HG03460 (cell line): ENCODE data around the gene SPPL2C.

Source experiments
- ATAC-seq: cut with Tn5 transposase; IDR thresholded peaks from one replicate; pipeline ENCODE4 v1.9.1; 2021; ENCODE audit not compliant: unreplicated experiment

SPPL2C gene, protein sequence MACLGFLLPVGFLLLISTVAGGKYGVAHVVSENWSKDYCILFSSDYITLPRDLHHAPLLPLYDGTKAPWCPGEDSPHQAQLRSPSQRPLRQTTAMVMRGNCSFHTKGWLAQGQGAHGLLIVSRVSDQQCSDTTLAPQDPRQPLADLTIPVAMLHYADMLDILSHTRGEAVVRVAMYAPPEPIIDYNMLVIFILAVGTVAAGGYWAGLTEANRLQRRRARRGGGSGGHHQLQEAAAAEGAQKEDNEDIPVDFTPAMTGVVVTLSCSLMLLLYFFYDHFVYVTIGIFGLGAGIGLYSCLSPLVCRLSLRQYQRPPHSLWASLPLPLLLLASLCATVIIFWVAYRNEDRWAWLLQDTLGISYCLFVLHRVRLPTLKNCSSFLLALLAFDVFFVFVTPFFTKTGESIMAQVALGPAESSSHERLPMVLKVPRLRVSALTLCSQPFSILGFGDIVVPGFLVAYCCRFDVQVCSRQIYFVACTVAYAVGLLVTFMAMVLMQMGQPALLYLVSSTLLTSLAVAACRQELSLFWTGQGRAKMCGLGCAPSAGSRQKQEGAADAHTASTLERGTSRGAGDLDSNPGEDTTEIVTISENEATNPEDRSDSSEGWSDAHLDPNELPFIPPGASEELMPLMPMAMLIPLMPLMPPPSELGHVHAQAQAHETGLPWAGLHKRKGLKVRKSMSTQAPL

DNA sequence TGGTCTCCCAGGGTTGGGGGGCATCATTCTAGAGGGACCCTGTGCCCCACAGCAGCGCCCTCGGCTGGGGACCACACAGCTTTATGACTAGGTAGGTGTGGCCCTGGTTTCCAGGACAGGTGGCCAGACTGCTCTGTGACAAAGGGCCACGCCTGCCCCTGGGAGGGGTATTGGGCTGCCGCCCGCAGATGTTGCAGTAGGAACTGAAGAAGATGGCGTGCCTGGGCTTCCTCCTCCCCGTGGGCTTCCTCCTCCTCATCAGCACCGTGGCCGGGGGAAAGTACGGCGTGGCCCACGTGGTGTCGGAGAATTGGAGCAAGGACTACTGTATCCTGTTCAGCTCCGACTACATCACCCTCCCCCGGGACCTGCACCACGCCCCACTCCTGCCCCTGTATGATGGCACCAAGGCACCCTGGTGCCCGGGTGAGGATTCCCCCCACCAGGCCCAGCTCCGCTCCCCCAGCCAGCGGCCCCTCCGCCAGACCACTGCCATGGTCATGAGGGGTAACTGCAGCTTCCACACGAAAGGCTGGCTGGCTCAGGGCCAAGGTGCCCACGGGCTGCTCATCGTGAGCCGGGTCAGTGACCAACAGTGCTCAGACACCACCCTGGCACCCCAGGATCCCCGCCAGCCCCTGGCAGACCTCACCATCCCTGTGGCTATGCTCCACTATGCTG lies at the start of gene SPPL2C:
Gene SPPL2C, plus strand, starts transcription at position 187 of the 681 bp plus-strand sequence. Its CDS starts 26 bp downstream, at position 213.
- no peak for ATAC-seq

DNA sequence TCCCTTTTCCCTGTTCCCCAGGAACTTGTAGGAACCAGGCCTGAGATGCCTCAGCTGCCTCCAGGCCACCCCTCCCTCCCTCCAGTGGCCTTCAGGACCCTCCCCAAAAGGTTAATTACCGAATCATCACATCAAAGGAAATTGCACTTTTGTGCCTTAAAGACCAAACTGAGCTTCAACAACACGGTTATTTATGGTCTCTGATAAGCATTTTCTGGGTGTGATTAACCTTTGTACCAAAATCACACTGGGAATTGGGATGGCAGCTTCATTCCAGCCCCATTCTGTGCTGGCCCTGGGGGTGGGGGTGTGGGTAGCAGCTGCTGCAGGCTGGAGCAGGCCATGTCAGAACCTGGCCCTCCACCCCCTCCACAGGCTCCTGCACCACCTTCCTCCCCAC lies 43.9 kb upstream of the SPPL2C start:
- ATAC-seq: no peak

DNA sequence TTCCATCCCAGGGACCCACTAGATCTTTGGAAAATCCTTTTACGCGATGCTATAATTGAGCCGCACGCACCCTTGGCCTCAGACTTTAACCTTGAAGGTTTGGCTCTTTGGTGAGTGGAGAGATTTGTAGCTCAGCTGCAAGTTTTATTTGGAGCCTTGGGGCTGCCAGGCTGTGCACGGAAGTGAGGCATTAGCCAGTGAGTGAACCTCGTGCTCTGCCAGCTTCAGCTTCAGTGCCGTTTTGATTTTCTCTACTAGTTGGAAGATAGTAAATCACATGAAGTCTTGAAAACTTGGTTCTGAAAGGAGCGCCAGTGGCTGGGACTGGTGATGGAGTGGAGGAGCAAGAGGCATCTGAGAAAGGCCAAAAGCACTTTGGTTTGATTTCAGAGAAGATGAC lies 43.3 kb upstream of the SPPL2C start:
- no peak for ATAC-seq

DNA sequence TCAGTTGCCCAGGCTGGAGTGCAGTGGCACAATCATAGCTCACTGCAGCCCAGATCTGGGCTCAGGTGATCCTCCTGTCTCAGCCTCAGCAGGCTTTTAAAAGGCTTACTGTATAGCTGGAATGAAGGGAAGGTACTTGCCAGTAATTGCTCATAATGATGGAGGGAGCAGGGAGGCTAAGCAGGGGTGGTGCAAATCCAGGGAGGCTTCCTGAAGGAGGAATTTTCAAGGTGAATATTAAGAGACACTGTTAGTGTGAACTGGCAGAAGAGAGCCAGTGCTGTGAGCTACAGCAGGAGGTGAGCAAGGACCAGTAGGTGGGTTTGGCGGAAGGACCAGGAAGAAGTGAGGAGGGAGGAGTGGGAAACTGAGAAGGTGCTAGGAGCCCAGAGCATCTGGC lies 35.8 kb upstream of the SPPL2C start:
- no peak for ATAC-seq

DNA sequence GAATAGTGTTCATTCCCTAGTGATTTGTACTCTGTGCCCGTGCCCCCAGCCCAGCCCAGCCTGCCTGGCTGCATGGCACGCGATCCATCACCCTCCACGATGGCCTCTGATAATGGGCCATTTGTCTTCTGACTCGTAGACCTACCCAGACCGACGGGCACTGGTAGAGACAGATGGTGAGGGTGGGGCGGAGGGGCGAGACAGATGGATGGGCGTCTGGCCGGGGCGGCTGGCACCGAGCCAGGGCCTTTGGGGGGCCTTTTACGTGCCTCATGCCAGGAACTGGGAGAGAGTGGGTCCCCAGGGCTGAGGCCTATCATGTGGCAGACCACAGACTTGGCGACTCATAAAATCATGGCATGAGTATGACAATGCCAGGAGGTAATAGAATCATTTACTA lies 35.2 kb upstream of the SPPL2C start:
- no peak for ATAC-seq

DNA sequence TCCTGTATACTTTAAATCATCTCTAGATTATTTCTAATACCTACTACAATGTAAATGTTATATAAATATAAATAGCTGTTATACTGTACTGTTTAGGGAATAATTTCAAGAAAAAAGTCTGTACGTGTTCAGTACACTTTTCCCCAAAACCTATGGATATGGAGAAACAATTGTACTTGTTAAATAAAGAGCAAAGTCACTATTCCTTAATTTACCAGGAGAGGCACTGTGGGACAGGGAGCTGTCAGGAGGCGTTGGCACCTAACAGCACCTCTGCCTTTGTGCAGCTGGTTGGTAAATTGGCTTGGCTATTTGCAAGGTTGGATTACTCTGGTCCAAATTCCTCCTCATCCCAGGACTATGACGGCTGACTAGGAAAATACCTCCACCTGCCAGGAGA lies 32.6 kb upstream of the SPPL2C start:
- no peak for ATAC-seq

DNA sequence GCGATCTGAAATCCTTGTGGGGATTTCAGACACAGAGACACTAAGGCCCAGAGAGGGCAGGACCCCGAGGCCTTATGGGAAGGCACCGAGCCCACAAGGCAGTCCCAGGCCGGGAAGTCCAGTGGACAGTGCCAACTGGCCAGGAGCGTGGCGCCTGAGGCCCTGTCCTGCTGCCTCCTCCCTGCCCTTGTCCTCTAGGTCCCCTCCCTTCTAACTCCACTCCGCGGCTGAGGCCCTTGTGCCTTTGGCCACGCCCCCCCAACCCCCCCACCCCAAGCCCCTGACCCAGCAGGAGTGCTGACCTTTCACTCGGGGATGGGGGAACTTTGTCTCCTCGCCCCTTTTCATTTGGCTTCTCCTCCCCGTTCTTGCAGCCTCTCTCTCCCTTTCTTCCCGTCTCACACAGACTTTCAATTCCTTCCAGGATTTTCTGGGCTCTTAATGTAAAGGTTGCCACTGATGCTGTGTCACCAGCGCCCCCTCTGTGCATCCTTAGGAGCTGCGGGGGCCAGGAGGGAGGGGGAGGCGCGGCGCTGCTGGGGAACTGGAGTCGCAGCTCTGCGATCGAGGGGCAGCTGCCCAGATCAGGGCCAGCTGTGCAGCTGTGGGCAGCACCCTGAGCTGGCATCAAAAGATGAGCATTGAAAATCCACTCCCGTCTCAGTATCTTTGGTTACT lies 31.5 kb upstream of the SPPL2C start:
- ATAC-seq: no peak

DNA sequence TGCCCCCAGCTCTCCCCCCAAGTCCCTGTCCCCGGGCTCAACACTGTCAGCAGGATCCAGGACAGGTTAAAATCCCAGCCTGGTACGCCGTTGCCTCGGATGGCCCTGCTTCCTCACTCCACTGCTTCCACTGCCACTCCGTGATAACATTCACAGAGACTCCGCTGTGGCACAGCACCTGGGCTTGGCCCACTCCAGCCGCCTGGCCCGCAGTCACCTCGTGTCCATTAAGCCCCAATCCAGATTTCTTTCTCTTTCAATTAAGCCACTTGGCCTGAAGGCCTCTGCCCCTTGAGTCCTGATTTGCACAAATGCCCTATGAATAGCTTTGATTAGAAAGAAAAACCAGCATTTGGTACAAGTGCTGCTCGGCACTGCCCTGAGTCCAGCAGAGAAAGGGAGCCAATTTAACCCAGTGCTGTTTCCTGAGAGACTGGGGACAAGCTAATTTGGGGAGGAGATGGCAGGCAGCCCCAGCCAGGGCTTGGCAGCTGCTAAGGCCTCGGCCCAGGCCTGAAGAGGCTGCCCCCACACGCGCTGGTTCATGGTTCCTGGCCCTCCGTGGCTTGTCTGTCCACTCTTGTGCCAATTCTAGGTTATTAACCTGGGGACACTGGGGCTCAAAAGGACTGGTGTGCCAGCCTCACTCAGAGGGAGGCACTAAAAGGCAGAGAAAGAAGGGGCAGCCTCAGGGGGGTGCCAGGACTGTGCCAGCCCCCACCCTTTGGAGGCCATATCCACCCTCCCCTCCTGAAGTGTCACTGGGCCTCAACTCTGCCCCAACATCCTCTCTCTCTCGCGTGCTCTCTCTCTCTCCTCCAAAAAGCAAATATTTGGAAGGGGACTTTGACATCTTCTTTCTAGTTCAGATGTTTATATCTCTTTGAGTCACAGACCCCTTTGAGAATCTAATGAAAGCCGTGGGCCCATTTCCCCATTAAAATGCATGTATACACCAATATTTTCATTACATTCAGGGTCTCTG lies 29.8 kb upstream of the SPPL2C start:
- ATAC-seq: no peak

DNA sequence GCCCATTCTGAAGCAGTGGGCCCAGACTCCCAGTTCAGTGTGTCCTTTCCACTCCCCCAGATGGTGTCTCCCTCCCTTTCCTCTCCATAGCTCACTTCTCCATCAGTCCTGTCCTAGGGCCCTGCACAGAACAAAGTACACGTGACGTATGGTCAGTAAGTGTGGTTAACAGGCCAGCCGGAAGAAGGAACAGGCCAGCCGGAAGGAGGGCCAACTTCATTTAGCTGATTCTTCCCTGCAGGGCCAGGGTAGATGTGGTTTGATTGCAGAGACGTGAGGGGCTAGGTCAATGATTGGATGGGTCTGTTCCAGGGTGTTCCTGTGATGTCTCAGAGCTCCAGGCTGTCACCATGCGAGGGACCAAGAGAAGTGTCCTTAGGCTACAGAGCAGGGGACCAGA lies 28.9 kb upstream of the SPPL2C start:
- ATAC-seq: no peak

DNA sequence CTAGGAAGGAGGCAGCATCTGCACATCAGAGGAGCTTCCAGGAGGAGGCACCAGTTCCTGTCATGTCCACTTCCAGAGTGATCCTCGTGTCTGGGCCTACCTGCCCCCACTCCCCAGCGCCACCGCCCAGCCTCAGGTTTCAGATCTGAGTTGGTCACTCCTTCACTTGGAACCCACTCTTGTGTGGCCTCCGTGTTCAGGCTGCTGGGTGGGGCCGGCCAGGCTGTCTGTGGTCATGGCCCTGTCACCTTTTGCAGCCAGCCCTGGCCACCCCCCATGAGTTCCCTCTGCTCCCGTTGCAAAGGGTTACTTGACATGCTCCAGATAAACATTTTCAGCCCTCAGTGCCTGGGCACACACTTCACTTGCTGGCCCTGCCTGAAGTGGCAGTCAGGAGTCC lies 26.6 kb upstream of the SPPL2C start:
- ATAC-seq: no peak

DNA sequence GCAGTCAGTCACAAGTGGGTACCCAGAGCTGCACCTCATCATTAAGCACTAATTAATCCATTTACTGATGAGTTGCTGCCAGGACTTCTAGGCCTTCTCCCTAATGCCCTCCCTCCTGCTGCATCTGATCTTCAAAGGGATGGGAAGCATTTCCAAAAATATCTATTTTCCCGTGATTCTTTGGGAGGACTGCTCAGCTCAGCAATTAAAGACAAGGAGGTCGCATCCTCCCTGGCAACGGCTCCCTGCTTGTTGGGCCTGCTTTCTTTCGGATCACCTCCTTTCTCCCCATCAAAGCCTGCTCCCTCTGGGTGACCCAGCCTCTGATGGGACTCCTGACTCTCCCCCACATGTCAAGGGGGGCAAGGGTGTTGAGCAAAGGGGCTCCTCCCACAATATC lies 26.0 kb upstream of the SPPL2C start:
- no peak for ATAC-seq

DNA sequence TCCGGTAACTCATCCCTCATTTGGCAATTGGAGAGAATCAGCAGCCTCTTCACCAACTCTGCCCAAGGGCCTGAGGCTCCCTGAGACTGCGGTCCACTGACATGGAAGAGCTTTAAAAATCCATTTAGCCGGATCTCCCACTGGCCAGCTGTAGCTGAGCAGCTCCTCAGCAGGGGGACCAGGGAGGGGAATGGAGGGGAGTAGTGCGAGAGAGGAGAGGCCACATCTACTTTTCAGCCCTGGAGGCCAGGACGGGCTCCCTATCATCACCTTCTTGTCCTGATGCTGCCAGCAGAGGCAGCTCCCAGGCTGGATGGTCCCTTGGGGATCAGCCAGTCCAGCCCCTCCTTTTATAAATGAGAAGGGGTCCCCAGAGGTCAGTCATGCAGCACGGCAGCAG lies 25.0 kb upstream of the SPPL2C start:
- no peak for ATAC-seq

DNA sequence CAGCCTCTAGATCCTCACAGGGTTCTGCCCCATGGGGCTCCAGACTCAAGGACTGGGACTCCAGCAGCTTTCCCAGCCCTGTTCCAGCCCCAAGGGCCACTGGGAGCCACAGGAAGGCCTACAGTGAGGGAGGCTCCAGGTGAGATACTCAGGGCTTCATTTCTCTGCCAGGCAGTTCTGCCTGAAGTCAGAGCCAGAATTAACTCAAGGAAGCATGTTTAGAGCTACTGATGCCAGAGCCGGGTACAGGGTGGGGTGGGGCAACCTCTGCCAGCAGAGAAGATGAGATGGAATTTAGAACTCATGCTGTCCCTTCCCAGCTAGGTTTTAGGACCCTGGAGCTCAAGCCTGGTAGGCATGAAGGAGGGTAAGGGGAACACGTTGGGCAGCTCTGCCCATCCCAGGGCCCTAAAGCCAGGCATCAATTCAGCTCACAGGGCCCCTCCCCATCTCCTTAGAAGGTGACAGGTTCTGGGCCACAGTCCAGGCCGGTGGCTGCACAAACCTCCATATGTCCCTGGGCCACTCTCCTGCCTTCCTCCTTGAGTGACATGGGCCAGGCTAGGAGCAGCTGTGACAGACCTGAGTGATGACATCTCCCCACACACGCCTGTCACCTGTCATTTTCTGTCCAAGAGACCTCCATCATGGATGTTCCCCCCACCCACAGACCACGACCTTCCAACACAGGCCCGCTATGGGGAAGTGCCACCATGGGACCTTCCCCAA lies 24.5 kb upstream of the SPPL2C start:
- no peak for ATAC-seq

DNA sequence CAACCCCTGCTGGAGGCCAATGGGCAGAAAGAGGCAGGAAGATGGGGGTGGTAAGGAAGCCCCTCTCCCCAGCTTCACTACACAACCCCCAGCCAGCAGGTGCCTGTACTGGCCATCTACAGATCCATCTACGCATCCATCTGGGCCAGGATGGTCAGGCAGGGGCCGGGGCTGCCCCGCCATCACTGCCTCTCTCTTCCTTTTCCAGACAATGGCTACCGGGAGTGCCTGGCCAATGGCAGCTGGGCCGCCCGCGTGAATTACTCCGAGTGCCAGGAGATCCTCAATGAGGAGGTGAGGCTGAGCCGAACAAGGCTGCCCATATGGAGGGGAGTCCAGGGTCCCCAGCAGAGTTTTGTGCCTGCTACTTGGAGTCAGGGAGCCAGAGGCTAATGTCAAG lies 23.5 kb upstream of the SPPL2C start:
- no peak for ATAC-seq

DNA sequence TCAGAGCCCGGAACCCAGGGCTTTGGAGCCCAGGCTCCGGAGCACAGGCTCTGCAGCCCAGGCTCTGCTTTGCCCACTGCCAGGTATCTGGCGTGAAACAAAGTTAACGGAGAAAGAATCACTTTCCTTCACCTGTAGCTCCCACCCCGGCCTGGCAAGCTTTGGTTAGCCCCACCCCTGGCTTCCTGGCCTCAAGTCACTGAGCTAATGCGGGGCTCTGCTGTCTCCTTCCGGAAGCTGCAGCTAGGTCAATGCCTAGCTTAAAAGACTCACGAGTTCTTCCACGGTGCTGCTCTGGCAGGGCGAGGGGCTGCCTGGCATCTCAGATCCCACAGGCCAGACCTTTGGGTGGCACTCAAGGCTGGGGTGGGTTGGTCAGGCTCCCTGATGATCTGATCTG lies 21.1 kb upstream of the SPPL2C start:
- no peak for ATAC-seq

DNA sequence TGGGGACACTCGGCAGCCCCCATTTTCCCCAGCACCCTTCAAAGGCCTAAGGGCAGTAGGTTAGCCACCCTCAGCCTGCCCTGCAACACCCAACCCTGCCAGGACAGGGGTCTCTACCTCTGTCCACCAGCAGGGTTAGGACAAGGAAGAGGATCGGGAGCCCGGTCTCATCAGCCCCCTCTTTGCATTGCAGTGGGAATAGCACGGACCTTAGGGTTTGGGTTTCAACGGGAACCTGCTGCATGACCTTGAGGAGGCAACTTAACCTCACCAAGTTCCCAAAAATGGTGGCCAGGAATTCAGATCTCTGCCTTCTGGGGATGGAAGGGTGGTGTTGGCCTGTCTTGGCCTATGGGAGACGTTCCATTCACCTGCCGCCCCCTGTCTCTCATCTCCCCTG lies 20.2 kb upstream of the SPPL2C start:
- no peak for ATAC-seq

DNA sequence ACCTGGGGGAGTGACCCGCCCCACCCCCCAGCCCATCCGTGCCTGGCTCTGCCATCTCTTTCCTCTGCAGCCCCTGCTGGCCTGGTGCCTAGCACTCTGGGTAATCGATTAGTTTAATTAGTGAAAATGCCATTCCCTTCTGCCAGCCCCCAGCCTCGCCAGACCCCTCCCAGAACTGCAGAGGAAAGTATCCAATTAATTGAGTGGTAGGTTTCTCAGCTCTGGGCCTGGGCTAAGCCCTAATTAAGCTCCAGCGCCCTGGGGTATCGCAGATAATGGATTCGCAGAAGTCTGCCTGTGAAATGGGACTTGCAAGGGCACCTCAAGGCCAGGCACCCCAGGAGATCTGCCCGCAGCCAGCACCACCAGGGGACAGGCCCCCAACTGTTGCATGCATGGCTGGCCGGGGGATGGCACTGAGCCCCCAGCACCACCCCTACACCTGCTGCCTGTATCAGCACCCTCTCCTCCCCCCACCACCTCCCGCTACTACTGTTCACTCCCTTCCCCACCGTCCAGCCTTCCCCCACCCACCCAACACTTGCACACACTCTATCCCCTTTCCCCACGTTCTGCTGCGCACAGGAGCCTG lies 19.7 kb upstream of the SPPL2C start:
- ATAC-seq: no peak

DNA sequence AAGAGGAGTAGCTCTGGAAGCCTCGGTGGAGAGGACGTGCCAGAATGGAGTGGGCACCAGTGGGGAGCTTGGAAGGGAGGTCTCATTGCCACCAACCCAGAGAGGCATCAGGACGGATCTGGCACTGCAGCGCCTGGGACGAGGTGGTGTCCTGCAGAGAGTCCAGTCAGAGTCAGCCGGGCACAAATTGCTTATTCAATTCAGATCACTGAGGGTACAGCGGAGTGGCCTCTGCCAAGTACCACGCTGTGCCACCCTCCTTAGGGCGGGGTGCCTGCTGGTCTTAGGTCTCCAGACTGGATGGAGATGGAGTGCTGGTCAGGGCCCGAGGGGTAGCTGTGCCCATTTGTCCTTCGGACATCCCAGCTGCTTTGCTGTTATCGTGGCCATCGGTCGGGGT lies 18.9 kb upstream of the SPPL2C start:
- ATAC-seq: no peak

DNA sequence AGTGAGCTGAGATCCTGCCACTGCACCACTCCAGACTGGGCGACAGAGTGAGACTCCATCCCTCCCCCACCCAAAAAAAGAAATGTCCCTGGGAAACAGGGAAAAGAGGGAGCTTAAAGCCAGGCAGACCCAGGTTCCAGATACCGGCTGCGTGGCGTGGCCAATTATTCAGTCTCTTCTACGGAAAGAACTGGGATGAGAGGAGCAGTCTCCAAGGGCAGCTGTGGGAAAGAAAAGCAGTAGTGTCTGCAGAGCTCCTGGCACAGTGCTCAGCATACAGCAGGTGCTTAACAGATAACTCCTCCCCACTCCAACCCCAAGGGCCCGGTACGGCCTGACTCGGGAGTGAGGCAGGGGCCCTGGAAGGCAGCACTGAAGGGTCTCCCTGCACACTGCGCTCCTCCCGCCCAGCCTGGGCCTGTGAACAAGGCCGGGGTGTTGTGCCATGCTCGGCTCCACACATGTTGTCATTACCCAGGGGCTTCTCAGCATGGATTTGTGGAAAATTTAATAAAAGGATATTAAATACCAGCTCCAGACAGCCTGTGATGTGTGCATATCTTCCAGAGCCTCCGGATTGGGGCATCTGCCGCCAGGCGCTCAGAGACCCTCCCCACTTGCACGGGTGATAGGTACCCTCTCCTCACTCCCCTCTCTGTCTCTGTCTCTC lies 17.6 kb upstream of the SPPL2C start:
- ATAC-seq: no peak
